WTC11 (cell line): ENCODE measurements around the gene NEDD8. TPM values are rescaled to one million over a fixed set of nuclear protein-coding genes. Genes with fewer than 3 reads are reported as not detected.

Experiments used
- ATAC-seq: fragments of 200-7000 bp; cut with Tn5 transposase; 2 replicates; pipeline ENCODE4 v1.10.0; 2021; ENCODE audit warnings: mild to moderate bottlenecking, moderate library complexity
- CTCF ChIA-PET: fragments of 300-600 bp; sonication (Branson Sonifier 250); formaldehyde crosslinking; loops from one replicate; lab custom pipeline; 2021; ENCODE audit warnings: antibody characterized with exemption; lab: Charles Lee
- POLR2A ChIA-PET: fragments of 350-600 bp; sonication (Branson Sonifier 250); formaldehyde crosslinking; loops from one replicate; lab custom pipeline; 2021; ENCODE audit warnings: antibody characterized with exemption; lab: Charles Lee
- DNase-seq: peaks from one replicate; pipeline ENCODE4 v3.0.0; 2021; ENCODE audit warnings: low spot score
- H3K27ac Mint-ChIP-seq: 2 replicates; pipeline ENCODE4 v1.8.0; 2021; ENCODE audit warnings: mixed read lengths
- H3K27me3 Mint-ChIP-seq: 2 replicates; pipeline ENCODE4 v1.8.0; 2021; ENCODE audit warnings: low read depth, mild to moderate bottlenecking, moderate library complexity, mixed read lengths
- H3K36me3 Mint-ChIP-seq: 2 replicates; pipeline ENCODE4 v1.8.0; 2021; ENCODE audit warnings: mixed read lengths
- H3K4me1 Mint-ChIP-seq: 2 replicates; pipeline ENCODE4 v1.8.0; 2022; ENCODE audit warnings: mixed read lengths
- H3K4me3 Mint-ChIP-seq: 2 replicates; pipeline ENCODE4 v1.8.0; 2021; ENCODE audit warnings: mild to moderate bottlenecking, moderate library complexity, mixed read lengths
- H3K9me3 Mint-ChIP-seq: 2 replicates; pipeline ENCODE4 v1.8.0; 2021; ENCODE audit warnings: mixed read lengths
- ATF1 ChIP-seq: sonication (generic); formaldehyde crosslinking; IDR thresholded peaks from 2 replicates; pipeline ENCODE4 v1.8.1; 2023; ENCODE audit warnings: mild to moderate bottlenecking, moderate library complexity, missing genetic modification reagents
- CREM ChIP-seq: sonication (generic); formaldehyde crosslinking; IDR thresholded peaks from 2 replicates; pipeline ENCODE4 v1.8.1; 2022; ENCODE audit warnings: mild to moderate bottlenecking, missing genetic modification reagents, moderate library complexity
- ELF4 ChIP-seq: sonication (generic); formaldehyde crosslinking; IDR thresholded peaks from 2 replicates; pipeline ENCODE4 v1.8.1; 2022; ENCODE audit warnings: low read depth, mild to moderate bottlenecking, moderate library complexity, missing genetic modification reagents
- EMX1 ChIP-seq: fragments of 250-450 bp; sonication (Bioruptor Pico); IDR thresholded peaks from 2 replicates; pipeline ENCODE4 v1.8.0; 2021; ENCODE audit warnings: mild to moderate bottlenecking
- FOXK1 ChIP-seq: sonication (generic); formaldehyde crosslinking; IDR thresholded peaks from 2 replicates; pipeline ENCODE4 v1.8.0; 2022; ENCODE audit warnings: mild to moderate bottlenecking, moderate library complexity, missing genetic modification reagents
- GABPB1 ChIP-seq: sonication (generic); formaldehyde crosslinking; IDR thresholded peaks from 2 replicates; pipeline ENCODE4 v1.8.1; 2023; ENCODE audit warnings: mild to moderate bottlenecking, missing genetic modification reagents
- HMGA2 ChIP-seq: fragments of 250-450 bp; sonication (Bioruptor Pico); IDR thresholded peaks from 2 replicates; pipeline ENCODE4 v1.4.0; 2021; ENCODE audit warnings: mild to moderate bottlenecking, moderate library complexity
- IRF2 ChIP-seq: sonication (generic); formaldehyde crosslinking; IDR thresholded peaks from 2 replicates; pipeline ENCODE4 v1.8.0; 2022; ENCODE audit warnings: low read depth, missing genetic modification reagents, borderline replicate concordance
- KAT7 ChIP-seq: sonication (generic); formaldehyde crosslinking; IDR thresholded peaks from 2 replicates; pipeline ENCODE4 v1.8.1; 2023; ENCODE audit warnings: missing genetic modification reagents, mild to moderate bottlenecking, borderline replicate concordance
- MXD4 ChIP-seq: fragments of 250-450 bp; sonication (Bioruptor Pico); IDR thresholded peaks from 2 replicates; pipeline ENCODE4 v1.8.0; 2021; ENCODE audit warnings: mild to moderate bottlenecking, moderate library complexity, borderline replicate concordance
- NFATC4 ChIP-seq: fragments of 250-450 bp; sonication (Bioruptor Pico); IDR thresholded peaks from 2 replicates; pipeline ENCODE4 v1.9.0; 2021; ENCODE audit warnings: mild to moderate bottlenecking
- NFYB ChIP-seq: sonication (generic); formaldehyde crosslinking; conservative IDR thresholded peaks from 2 replicates; pipeline ENCODE4 v1.8.0; 2022; ENCODE audit warnings: low read depth, missing genetic modification reagents
- NR3C1 ChIP-seq: sonication (generic); formaldehyde crosslinking; conservative IDR thresholded peaks from 2 replicates; pipeline ENCODE4 v1.8.1; 2023; ENCODE audit warnings: low read depth, mild to moderate bottlenecking, missing genetic modification reagents
- RELA ChIP-seq: sonication (generic); formaldehyde crosslinking; IDR thresholded peaks from 2 replicates; pipeline ENCODE4 v1.8.1; 2022; ENCODE audit warnings: missing genetic modification reagents, mild to moderate bottlenecking, borderline replicate concordance
- RORB ChIP-seq: fragments of 250-450 bp; sonication (Bioruptor Pico); IDR thresholded peaks from 2 replicates; pipeline ENCODE4 v1.9.0; 2021; ENCODE audit warnings: mild to moderate bottlenecking
- SOX15 ChIP-seq: fragments of 250-450 bp; sonication (Bioruptor Pico); IDR thresholded peaks from 2 replicates; pipeline ENCODE4 v1.9.0; 2021; ENCODE audit warnings: mild to moderate bottlenecking
- SP1 ChIP-seq: sonication (generic); formaldehyde crosslinking; conservative IDR thresholded peaks from 2 replicates; pipeline ENCODE4 v1.8.1; 2022; ENCODE audit warnings: missing genetic modification reagents
- TEAD1 ChIP-seq: sonication (generic); formaldehyde crosslinking; IDR thresholded peaks from 2 replicates; pipeline ENCODE4 v1.8.0; 2022; ENCODE audit warnings: mild to moderate bottlenecking, missing genetic modification reagents
- TEAD4 ChIP-seq: sonication (generic); formaldehyde crosslinking; IDR thresholded peaks from 2 replicates; pipeline ENCODE4 v1.8.0; 2022; ENCODE audit warnings: mild to moderate bottlenecking, missing genetic modification reagents
- USF1 ChIP-seq: sonication (generic); formaldehyde crosslinking; IDR thresholded peaks from 2 replicates; pipeline ENCODE4 v1.8.0; 2022; ENCODE audit warnings: mild to moderate bottlenecking, missing genetic modification reagents
- USF2 ChIP-seq: sonication (generic); formaldehyde crosslinking; IDR thresholded peaks from 2 replicates; pipeline ENCODE4 v1.8.1; 2023; ENCODE audit warnings: mild to moderate bottlenecking, missing genetic modification reagents, moderate library complexity
- ZNF121 ChIP-seq: sonication (generic); formaldehyde crosslinking; IDR thresholded peaks from 2 replicates; pipeline ENCODE4 v1.8.0; 2023; ENCODE audit warnings: missing genetic modification reagents
- ZNF263 ChIP-seq: sonication (generic); formaldehyde crosslinking; IDR thresholded peaks from 2 replicates; pipeline ENCODE4 v1.8.1; 2022; ENCODE audit warnings: low read depth, mild to moderate bottlenecking, moderate library complexity, missing genetic modification reagents
- total RNA-seq: library from RNA; stranded (reverse); gene quantifications from 3 replicates; pipeline ENCODE4 v1.2.3, GENCODE V29; 2021
- TF ChIP-seq, protein P1 (sequence below): sonication (generic); formaldehyde crosslinking; IDR thresholded peaks from 2 replicates; pipeline ENCODE4 v1.8.1; 2022; ENCODE audit warnings: mild to moderate bottlenecking, moderate library complexity, missing genetic modification reagents
- TF ChIP-seq, protein P2 (sequence below): fragments of 250-450 bp; sonication (Bioruptor Pico); IDR thresholded peaks from 2 replicates; pipeline ENCODE4 v1.9.0; 2021; ENCODE audit warnings: mild to moderate bottlenecking
- TF ChIP-seq, protein P3 (sequence below): sonication (generic); formaldehyde crosslinking; IDR thresholded peaks from 2 replicates; pipeline ENCODE4 v1.8.1; 2022; ENCODE audit warnings: missing genetic modification reagents, borderline replicate concordance
- TF ChIP-seq, protein P4 (sequence below): sonication (generic); formaldehyde crosslinking; IDR thresholded peaks from 2 replicates; pipeline ENCODE4 v1.8.1; 2022; ENCODE audit warnings: mild to moderate bottlenecking, missing genetic modification reagents, moderate library complexity, borderline replicate concordance
- TF ChIP-seq, protein P5 (sequence below): sonication (generic); formaldehyde crosslinking; IDR thresholded peaks from 2 replicates; pipeline ENCODE4 v1.8.0; 2023; ENCODE audit warnings: mild to moderate bottlenecking, missing genetic modification reagents

The NEDD8 gene
- total RNA-seq, 1 experiment from 2014 or later: 233 TPM

GRCh38 chr14:24188251-24189058, 43.7 kb downstream of the NEDD8 start, which contains the start of gene IPO4 (continued):
- TF ChIP-seq, protein P1, sequence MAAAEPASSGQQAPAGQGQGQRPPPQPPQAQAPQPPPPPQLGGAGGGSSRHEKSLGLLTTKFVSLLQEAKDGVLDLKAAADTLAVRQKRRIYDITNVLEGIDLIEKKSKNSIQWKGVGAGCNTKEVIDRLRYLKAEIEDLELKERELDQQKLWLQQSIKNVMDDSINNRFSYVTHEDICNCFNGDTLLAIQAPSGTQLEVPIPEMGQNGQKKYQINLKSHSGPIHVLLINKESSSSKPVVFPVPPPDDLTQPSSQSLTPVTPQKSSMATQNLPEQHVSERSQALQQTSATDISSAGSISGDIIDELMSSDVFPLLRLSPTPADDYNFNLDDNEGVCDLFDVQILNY (CRISPR knock-in tag): peak; percentile 83; the same call in 1 of the 2 replicates
- TF ChIP-seq EMX1 (CRISPR knock-in tag): no peak
- TF ChIP-seq ZNF263 (CRISPR knock-in tag): no peak
- TF ChIP-seq SOX15 (CRISPR knock-in tag): no peak
- TF ChIP-seq RELA: 0 out of 2 replicates have a peak, but pooled peaks have one; percentile 55
- peak; percentile 87 for TF ChIP-seq USF1 (CRISPR knock-in tag)
- peak; percentile 71 for TF ChIP-seq CREM (CRISPR knock-in tag)
- no peak for TF ChIP-seq MXD4 (CRISPR knock-in tag)
- no peak for TF ChIP-seq NFYB
- TF ChIP-seq SP1 (CRISPR knock-in tag): peak; percentile 88
- TF ChIP-seq FOXK1 (CRISPR knock-in tag): peak; percentile 85
- 0 out of 2 replicates have a peak, but pooled peaks have one; percentile 59 for TF ChIP-seq KAT7 (CRISPR knock-in tag)
- peak; percentile 86 for TF ChIP-seq USF2 (CRISPR knock-in tag)
- no peak for TF ChIP-seq RORB (CRISPR knock-in tag)
- TF ChIP-seq IRF2 (CRISPR knock-in tag): no peak
- no peak for TF ChIP-seq HMGA2
- peak; percentile 87; the same call in 1 of the 2 replicates for TF ChIP-seq NR3C1
- TF ChIP-seq, protein P2, sequence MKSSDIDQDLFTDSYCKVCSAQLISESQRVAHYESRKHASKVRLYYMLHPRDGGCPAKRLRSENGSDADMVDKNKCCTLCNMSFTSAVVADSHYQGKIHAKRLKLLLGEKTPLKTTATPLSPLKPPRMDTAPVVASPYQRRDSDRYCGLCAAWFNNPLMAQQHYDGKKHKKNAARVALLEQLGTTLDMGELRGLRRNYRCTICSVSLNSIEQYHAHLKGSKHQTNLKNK (CRISPR knock-in tag): no peak

DNA sequence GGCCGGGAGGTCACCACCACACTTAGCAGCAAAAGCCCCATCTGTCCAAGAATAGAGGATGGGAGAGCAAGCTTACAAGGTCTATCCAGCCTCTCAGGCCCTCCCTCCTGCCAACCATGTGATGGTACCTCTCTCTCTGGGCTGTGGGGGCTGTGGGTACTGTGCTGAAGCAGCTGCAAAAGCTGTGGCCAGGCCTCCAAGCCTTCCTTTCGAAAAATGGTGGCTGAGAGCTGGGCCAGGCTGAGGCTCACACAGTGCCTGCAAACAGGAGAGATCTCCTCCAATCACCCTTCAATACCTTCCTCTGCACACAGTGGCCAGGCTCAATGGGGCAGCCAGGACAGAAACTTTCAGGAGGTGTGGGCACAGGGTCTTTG, 44.6 kb downstream of the NEDD8 start:
- no peak for TF ChIP-seq ZNF263 (CRISPR knock-in tag)
- no peak for TF ChIP-seq IRF2 (CRISPR knock-in tag)
- TF ChIP-seq, protein P3, sequence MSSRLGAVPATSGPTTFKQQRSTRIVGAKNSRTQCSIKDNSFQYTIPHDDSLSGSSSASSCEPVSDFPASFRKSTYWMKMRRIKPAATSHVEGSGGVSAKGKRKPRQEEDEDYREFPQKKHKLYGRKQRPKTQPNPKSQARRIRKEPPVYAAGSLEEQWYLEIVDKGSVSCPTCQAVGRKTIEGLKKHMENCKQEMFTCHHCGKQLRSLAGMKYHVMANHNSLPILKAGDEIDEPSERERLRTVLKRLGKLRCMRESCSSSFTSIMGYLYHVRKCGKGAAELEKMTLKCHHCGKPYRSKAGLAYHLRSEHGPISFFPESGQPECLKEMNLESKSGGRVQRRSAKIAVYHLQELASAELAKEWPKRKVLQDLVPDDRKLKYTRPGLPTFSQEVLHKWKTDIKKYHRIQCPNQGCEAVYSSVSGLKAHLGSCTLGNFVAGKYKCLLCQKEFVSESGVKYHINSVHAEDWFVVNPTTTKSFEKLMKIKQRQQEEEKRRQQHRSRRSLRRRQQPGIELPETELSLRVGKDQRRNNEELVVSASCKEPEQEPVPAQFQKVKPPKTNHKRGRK (CRISPR knock-in tag): no peak
- no peak for TF ChIP-seq EMX1 (CRISPR knock-in tag)
- TF ChIP-seq ZNF121: no peak
- no peak for TF ChIP-seq TEAD4
- no peak for TF ChIP-seq KAT7 (CRISPR knock-in tag)
- TF ChIP-seq, protein P4, sequence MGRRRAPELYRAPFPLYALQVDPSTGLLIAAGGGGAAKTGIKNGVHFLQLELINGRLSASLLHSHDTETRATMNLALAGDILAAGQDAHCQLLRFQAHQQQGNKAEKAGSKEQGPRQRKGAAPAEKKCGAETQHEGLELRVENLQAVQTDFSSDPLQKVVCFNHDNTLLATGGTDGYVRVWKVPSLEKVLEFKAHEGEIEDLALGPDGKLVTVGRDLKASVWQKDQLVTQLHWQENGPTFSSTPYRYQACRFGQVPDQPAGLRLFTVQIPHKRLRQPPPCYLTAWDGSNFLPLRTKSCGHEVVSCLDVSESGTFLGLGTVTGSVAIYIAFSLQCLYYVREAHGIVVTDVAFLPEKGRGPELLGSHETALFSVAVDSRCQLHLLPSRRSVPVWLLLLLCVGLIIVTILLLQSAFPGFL (CRISPR knock-in tag): no peak
- no peak for TF ChIP-seq RORB (CRISPR knock-in tag)
- TF ChIP-seq, protein P5, sequence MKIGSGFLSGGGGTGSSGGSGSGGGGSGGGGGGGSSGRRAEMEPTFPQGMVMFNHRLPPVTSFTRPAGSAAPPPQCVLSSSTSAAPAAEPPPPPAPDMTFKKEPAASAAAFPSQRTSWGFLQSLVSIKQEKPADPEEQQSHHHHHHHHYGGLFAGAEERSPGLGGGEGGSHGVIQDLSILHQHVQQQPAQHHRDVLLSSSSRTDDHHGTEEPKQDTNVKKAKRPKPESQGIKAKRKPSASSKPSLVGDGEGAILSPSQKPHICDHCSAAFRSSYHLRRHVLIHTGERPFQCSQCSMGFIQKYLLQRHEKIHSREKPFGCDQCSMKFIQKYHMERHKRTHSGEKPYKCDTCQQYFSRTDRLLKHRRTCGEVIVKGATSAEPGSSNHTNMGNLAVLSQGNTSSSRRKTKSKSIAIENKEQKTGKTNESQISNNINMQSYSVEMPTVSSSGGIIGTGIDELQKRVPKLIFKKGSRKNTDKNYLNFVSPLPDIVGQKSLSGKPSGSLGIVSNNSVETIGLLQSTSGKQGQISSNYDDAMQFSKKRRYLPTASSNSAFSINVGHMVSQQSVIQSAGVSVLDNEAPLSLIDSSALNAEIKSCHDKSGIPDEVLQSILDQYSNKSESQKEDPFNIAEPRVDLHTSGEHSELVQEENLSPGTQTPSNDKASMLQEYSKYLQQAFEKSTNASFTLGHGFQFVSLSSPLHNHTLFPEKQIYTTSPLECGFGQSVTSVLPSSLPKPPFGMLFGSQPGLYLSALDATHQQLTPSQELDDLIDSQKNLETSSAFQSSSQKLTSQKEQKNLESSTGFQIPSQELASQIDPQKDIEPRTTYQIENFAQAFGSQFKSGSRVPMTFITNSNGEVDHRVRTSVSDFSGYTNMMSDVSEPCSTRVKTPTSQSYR (CRISPR knock-in tag): no peak
- TF ChIP-seq HMGA2: no peak
- no peak for TF ChIP-seq TEAD1
- no peak for TF ChIP-seq NR3C1
- TF ChIP-seq NFATC4 (CRISPR knock-in tag): no peak
- TF ChIP-seq GABPB1 (CRISPR knock-in tag): no peak
- no peak for TF ChIP-seq ELF4 (CRISPR knock-in tag)
- no peak for TF ChIP-seq ATF1 (CRISPR knock-in tag)
- ChIA-PET CTCF (interaction anchor here (3.3 kb wide), 1 partner anchor 27 kb away, joined by 24 read pairs; the partner anchor contains the start of gene IRF9), POLR2A (interaction anchor here (0.6 to 1.7 kb wide), 3 partner anchors 55 to 667 kb away, joined by 3 to 8 read pairs (median 7); partner anchors contain the start of genes DCAF11, NRL and TINF2)
- Mint-ChIP-seq H3K4me1 (peaks cover 16% of the 10 kb centered on the region), H3K27ac (no peak overlapping the region), H3K36me3 (peaks cover 35% of the 10 kb centered on the region), H3K27me3 (no peaks in the 10 kb centered on the region), H3K4me3 (peak overlapping the region; percentile 89), H3K9me3 (no peaks in the 10 kb centered on the region)
- no peak for ATAC-seq
- no peak for DNase-seq
